ACHN (cell line): ENCODE data around the gene CAPZB.

ENCODE experiments used
- DNase-seq: peaks from one replicate; pipeline ENCODE4 v3.0.0-alpha.2; 2015
- in situ Hi-C: cut with HindIII; loops from 2 replicates; pipeline ENCODE4 v1.10.0; 2017; ENCODE audit warnings: low sequenced_read_pairs, low pct_ligation_motif_present, low pct_unique_long_range_greater_than_20kb

Gene CAPZB

DNA sequence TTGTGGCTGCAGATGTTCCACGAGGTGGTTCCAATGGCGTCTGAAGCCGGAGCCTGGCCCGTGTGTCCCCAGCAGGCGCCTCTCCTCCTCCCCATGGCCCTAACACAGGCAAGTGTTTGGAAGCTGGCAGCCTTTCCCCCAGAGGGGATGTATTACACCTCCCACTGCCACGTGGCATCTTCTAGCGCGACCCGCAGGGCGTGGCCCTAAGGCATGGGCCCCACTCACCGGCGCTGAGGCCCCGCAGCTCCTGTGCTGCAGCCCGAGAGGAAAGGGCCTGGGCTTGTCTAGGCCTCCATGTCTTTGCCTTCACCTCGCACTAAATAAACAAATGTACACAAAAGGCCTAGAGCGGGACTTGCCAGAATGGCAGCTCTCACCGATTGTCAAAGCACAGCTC is 135.3 kb downstream of the CAPZB start:
- no peak for DNase-seq
- in situ Hi-C loops, result no loop called here

GRCh38 chr1:19348441-19349198 is 136.7 kb downstream of the CAPZB start:
- in situ Hi-C loops, result no loop called here
- DNase-seq, result no peak

GRCh38 chr1:19347533-19348172 is 137.7 kb downstream of the CAPZB start:
- no peak for DNase-seq
- in situ Hi-C loops, result no loop called here

GRCh38 chr1:19346026-19346425 is 139.3 kb downstream of the CAPZB start:
- in situ Hi-C loops, result no loop called here
- DNase-seq, result no peak

DNA sequence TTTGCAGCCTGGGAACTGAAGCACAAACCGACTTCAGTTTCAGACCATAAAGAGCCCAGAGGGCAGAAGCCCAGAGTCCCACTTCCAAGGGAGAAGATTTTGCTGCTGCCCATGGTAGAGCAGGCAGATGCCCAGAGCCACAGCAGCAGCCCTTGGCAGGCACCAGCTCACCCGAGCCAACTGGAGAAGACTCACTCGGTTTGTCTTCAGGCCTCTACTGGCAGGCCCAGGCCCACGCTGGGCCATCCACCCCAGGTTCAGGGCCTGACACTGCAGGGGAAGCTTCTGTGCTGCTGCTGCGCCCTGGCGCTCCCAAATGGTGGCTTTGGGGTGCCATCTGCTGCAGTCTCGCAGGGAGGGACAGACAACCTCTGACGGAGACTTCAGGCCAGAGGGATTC is 139.9 kb downstream of the CAPZB start:
- in situ Hi-C loops, result no loop called here
- DNase-seq, result no peak

DNA sequence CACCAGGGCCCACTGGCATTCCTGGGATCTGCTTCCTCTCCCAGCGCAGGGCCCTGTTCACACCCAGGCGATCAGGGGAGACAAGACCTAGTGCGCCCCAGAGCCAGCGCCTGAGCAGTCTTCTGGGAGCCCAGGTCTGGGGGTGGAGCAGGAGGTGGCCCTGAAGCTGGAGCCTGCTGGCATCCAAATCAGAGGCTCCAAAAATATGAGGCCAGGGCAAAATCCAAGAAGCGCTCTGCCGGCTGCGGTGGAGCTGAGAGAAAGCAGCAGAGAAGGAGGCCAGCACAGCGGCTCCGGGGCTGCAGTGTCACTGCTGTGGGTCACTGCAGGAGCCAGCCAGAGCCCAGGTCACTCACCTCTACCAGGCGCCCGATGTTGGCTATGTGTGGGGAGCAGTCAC is 140.5 kb downstream of the CAPZB start:
- no peak for DNase-seq
- in situ Hi-C loops, result no loop called here

- peak; percentile 48 for DNase-seq
- in situ Hi-C loops, result no loop called here
Observed at GRCh38 chr1:19344372-19344810, 140.9 kb downstream of the CAPZB start.

DNA sequence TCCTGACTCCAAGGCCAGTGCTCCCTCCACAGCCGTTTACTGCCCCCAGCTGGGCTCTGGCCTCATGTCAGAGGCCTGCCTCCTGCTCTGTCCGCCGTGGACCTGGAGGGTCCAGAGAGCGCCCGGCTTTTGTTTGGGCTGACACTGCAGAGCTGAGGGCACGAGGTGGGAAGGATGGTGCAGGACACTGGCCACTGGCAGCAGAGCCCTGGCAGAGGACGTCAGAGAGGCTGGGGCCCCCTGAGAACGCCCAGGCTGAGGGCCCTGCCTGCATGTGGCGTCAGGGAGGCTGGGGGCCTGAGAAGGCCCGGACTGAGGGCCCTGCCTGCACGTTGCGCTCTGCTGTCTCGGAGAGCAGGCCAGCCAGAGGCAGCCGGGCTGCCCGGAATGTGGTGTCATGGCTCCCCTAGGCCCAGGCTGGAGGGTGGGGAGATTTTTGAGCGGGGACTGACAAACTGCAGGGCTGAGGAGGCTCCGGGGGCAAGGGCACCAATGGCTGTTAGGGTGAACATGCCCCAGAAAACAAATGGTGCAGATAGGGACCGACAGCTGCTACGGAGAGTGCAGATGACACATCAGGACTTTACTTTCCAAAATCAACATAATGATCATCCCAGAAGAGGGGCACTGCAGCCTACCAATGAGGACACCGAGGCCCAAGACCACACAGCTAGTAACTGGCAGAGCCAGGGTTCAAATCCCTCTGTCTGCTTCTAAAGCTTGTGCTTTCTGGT is 141.6 kb downstream of the CAPZB start:
- in situ Hi-C loops, result no loop called here
- DNase-seq, result no peak

- DNase-seq, result no peak
- in situ Hi-C loops, result no loop called here
Observed at GRCh38 chr1:19342894-19343616, 142.3 kb downstream of the CAPZB start.

DNA sequence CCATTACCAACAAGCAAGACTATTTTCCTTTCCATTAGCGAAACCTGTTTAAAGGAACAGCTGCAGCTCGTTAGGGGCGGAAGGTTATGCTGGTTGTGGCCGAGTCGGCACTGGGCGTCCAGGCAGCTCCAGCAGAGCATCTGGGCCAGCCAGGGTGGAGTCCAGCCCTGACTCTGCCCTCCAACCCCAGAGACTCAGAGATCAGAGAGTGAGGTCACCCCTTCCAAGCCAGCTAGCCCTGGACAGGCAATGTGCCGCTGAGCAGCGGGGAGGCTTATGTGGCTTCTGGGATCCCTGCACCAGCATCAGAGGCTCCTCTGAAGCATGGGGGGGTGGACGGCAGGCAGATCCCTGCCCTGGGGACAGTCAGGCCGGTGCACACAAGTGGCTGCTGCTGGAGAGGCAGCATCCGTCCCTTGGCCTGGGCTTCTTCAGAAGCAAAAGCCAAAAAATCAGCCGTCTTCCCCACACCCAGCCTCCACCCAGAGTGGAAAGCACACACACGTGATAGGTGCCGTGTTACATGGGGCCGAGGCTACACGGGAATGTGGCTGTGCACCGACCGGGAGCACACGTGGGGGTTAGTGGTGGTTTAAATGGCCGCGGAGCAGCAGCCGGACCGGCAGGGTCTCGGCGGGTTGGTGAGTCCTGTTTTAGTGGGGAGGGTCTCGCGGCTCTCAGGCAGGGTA is 143.1 kb downstream of the CAPZB start:
- in situ Hi-C loops, result no loop called here
- DNase-seq, result no peak

- in situ Hi-C loops, result no loop called here
- peak; percentile 78 for DNase-seq
Observed at GRCh38 chr1:19341201-19342061, 143.9 kb downstream of the CAPZB start.

GRCh38 chr1:19340387-19340937 is 144.9 kb downstream of the CAPZB start:
- DNase-seq, result no peak
- in situ Hi-C loops, result no loop called here

- DNase-seq, result no peak
- in situ Hi-C loops, result no loop called here
Observed at GRCh38 chr1:19339214-19339861, 146.0 kb downstream of the CAPZB start.

DNA sequence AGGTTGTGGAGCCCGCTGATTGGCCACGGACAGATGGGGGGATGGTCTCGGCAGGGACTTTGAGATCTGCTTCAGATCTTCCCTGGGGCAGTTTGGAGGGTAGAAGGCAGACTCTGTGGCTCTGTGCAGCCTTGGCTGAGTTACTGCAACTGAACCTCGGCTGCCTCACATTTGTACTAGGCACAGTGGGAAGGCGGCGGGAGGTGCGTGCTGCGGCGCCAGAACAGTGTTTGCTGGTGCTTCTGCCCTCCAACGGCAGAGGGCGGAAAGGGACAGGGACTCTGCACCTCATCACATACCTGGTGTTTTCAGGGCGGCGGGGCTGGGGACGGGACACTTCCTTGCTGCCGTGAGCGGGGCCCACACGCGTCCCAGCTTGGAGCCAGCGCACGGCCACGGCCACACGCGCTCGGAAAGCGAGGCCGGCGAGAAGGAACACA is 147.0 kb downstream of the CAPZB start:
- no peak for DNase-seq
- in situ Hi-C loops, result no loop called here

DNA sequence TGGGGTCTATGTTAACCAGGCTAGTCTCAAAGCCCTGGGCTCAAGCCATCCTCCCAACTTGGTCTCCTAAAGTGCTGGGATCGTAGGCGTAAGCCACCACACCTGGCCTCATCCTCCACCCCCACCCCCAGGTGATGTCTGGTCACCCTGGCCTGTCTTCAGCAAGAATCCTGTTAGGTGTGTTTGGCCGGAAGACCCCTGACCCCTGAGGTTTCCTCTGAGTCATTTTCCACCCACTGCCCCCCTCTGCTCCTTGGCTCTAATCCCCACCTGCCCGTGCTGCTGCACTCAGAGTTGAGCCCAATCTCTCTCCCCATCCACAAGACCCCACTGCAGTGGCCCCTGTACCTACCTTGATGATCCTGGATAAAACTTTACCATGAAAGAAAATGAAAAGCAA is 148.1 kb downstream of the CAPZB start:
- DNase-seq, result no peak
- in situ Hi-C loops, result no loop called here

- DNase-seq, result no peak
- in situ Hi-C loops, result no loop called here
Observed at GRCh38 chr1:19336543-19336942, 148.8 kb downstream of the CAPZB start.
